Stomach (tissue), 4 donors: ENCODE data around the gene PFDN6.

Experiments used
- CTCF ChIP-seq, 7 experiments: fragments of 450-650 bp in 4 of 7; fragments of 200-600 bp in 3 of 7; sonication (generic) in 3 of 7; IDR thresholded peaks; one replicate each; pipeline ENCODE4 v1.5.1; 2016 to 2019; ENCODE audit warnings: antibody characterized with exemption in 7 of 7, control low read depth in 2 of 7, mild to moderate bottlenecking in 1 of 7
- EP300 ChIP-seq: sonication (generic); formaldehyde crosslinking; IDR thresholded peaks from one replicate; pipeline ENCODE4 v1.6.1; 2017; ENCODE audit warnings: antibody characterized with exemption
- POLR2A ChIP-seq, 4 donors: fragments of 450-650 bp; IDR thresholded peaks; one replicate each; pipeline ENCODE4 v1.6.1; 2016; ENCODE audit warnings: antibody characterized with exemption in 4 of 4, control low read depth in 2 of 4, mild to moderate bottlenecking in 1 of 4, moderate library complexity in 1 of 4
- POLR2AphosphoS5 ChIP-seq, 3 donors: sonication (generic); formaldehyde crosslinking; IDR thresholded peaks; one replicate each; pipeline ENCODE4 v1.6.1; 2016; ENCODE audit warnings: antibody characterized with exemption in 3 of 3

DNA sequence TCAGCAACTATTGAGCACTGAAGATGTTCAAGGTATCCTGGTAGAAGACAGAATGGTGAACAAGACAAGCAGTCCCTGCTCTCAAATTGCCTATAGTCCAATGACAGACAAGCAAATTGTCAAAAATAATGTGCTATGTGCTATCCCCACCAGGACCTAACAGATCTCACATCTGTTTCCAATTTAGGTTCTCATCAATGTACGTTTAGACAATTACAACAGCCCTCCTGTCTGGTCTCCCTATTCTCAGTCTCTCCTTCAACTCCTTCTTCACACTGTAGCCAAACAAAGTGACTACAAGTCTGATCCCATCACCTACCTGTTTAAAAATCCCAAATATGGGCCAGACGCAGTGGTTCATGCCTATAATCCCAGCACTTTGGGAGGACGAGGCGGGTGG lies 17.0 kb downstream of the PFDN6 start:
- TF ChIP-seq POLR2AphosphoS5 (IDR thresholded peaks at IDR 0.05) (no peak), CTCF (IDR thresholded peaks at IDR 0.05) (no peak), POLR2A (IDR thresholded peaks at IDR 0.05) (no peak), EP300 (no peak)
